ENCODE data around the gene ELANE.

DNA sequence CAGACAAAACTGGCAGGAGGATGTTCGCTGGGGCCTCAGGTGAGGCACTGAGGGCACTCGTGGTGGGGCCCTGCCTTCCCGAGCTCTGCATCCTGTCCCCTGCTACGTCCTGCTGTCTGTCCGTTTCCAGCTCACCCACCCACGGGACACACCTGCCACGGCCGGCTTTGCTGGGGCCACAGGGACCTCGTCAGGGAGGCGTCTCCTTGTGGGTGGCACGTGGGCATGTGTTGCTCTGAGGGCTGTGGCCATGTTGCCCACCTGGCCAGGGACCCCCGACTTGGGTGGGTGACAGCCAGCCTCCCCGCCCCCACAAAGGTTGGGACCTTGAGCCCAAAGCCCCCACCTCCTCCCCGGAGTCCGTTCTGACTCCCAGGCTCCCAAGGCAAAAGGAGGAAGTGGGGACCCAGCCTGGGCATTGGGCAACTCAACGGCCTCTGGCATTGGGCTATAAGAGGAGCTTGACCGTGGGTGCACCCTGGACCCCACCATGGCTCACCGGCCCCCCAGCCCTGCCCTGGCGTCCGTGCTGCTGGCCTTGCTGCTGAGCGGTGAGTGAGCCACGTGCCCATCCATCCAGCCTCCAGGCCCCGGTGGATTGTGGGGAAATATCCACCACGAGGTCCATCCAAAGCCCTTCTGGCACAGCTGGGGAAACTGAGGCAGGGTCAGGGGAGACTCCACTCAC, 11.4 kb upstream of the ELANE start, which contains the start of gene PRTN3:
- TF ChIP-seq, protein P1, sequence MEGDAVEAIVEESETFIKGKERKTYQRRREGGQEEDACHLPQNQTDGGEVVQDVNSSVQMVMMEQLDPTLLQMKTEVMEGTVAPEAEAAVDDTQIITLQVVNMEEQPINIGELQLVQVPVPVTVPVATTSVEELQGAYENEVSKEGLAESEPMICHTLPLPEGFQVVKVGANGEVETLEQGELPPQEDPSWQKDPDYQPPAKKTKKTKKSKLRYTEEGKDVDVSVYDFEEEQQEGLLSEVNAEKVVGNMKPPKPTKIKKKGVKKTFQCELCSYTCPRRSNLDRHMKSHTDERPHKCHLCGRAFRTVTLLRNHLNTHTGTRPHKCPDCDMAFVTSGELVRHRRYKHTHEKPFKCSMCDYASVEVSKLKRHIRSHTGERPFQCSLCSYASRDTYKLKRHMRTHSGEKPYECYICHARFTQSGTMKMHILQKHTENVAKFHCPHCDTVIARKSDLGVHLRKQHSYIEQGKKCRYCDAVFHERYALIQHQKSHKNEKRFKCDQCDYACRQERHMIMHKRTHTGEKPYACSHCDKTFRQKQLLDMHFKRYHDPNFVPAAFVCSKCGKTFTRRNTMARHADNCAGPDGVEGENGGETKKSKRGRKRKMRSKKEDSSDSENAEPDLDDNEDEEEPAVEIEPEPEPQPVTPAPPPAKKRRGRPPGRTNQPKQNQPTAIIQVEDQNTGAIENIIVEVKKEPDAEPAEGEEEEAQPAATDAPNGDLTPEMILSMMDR (conservative IDR thresholded peaks at IDR 0.05; ENCODE audit: low read length), result no peak
- TF ChIP-seq EZH2phosphoT487 (IDR thresholded peaks at IDR 0.05; ENCODE audit: borderline replicate concordance), result no peak
